ENCODE measurements around the gene SLC23A2.

The SLC23A2 gene

GRCh38 chr20:4815628-4816027 is 185.7 kb downstream of the SLC23A2 start:
- DNase-seq (ENCODE audit: insufficient read length, low spot score) (no peak), FAIRE-seq (no peak)
- TF ChIP-seq CTCF (IDR thresholded peaks at IDR 0.05; ENCODE audit: insufficient read depth, missing control alignments) = no peak

- no peak for FAIRE-seq
- DNase-seq (ENCODE audit: insufficient read length, low spot score) = no peak
- TF ChIP-seq CTCF (IDR thresholded peaks at IDR 0.05; ENCODE audit: insufficient read depth, missing control alignments) = no peak
Observed at GRCh38 chr20:4814696-4815252, 186.5 kb downstream of the SLC23A2 start.

- DNase-seq (ENCODE audit: insufficient read length, low spot score) = no peak
- FAIRE-seq = no peak
- TF ChIP-seq CTCF (IDR thresholded peaks at IDR 0.05; ENCODE audit: insufficient read depth, missing control alignments) = no peak
Observed at GRCh38 chr20:4813863-4814695, 187.2 kb downstream of the SLC23A2 start.

- no peak for TF ChIP-seq CTCF (IDR thresholded peaks at IDR 0.05; ENCODE audit: insufficient read depth, missing control alignments)
- DNase-seq (ENCODE audit: insufficient read length, low spot score) (no peak), FAIRE-seq (no peak)
Observed at GRCh38 chr20:4813076-4813862, 188.0 kb downstream of the SLC23A2 start.

GRCh38 chr20:4812641-4813075 is 188.7 kb downstream of the SLC23A2 start:
- FAIRE-seq = no peak
- no peak for DNase-seq (ENCODE audit: insufficient read length, low spot score)
- no peak for TF ChIP-seq CTCF (IDR thresholded peaks at IDR 0.05; ENCODE audit: insufficient read depth, missing control alignments)

- DNase-seq (ENCODE audit: insufficient read length, low spot score) (no peak), FAIRE-seq (no peak)
- no peak for TF ChIP-seq CTCF (IDR thresholded peaks at IDR 0.05; ENCODE audit: insufficient read depth, missing control alignments)
Observed at GRCh38 chr20:4812216-4812615, 189.1 kb downstream of the SLC23A2 start.
